ENCODE data around the gene WIZ.

- TF ChIP-seq POLR2A (IDR thresholded peaks at IDR 0.05) = no peak
- peak in 1 of 11 experiments; percentile 3 for TF ChIP-seq CTCF (IDR thresholded peaks at IDR 0.05 in 8 of 11, conservative IDR thresholded peaks at IDR 0.05 in 3 of 11)
Observed at GRCh38 chr19:15469513-15470297, 19.9 kb upstream of the WIZ start.

All from spleen (tissue), 7 donors.